K562 (cell line): Measurements from ENCODE around the gene CHAF1A. TPM values are rescaled to one million over a fixed set of nuclear protein-coding genes. Genes with fewer than 3 reads are reported as not detected.

Source experiments
- ATAC-seq: fragments of 200-7000 bp; cut with Tn5 transposase; 3 replicates; pipeline ENCODE4 v1.9.1; 2020; ENCODE audit warnings: moderate library complexity
- BruUV-seq: library from RNA; stranded (reverse); fragments of 400-500 nt; replicated peaks from 2 replicates; lab custom pipeline; 2021; lab: Mats Ljungman, UMichigan
- CTCF ChIA-PET: fragments of 300-600 bp; formaldehyde crosslinking; extraction: SDS; loops from one replicate; lab custom pipeline; 2021; ENCODE audit warnings: low intra/inter-chr PET ratio; lab: Yijun Ruan, JAX
- POLR2A ChIA-PET: fragments of 300-600, 350-650 bp; sonication (Branson Sonifier 250); formaldehyde crosslinking; extraction: SDS; loops from one replicate; lab custom pipeline; 2021; ENCODE audit warnings: antibody characterized with exemption, inconsistent platforms; lab: Yijun Ruan, JAX
- DNase-seq, 4 experiments: peaks; one replicate each; pipeline versions ENCODE4 v3.0.0 to v3.0.0-alpha.2; 2011 to 2018; ENCODE audit warnings: low spot score in 3 of 4, mixed read lengths in 3 of 4; ENCODE audit errors: extremely low read depth in 1 of 4
- FAIRE-seq: peaks from 2 replicates; lab custom pipeline; 2011; peaks lifted over from hg19 to GRCh38; lab: Jason Lieb, UNC
- H2AFZ ChIP-seq: 2 replicates; pipeline ENCODE4 v1.6.0; 2011; ENCODE audit warnings: low read depth, low read length, control low read depth, inconsistent platforms
- H3K27ac ChIP-seq: fragments of 200-600 bp; 3 replicates; pipeline ENCODE4 v1.8.0; 2011; ENCODE audit warnings: low read depth, mild to moderate bottlenecking, control low read depth, inconsistent platforms, low read length, moderate library complexity, mixed read lengths; ENCODE audit errors: extremely low read depth
- H3K27me3 ChIP-seq, 2 experiments: fragments of 300-600 bp in 1 of 2; 2 replicates in 1 of 2; 3 replicates in 1 of 2; pipeline versions ENCODE4 v1.6.0 to v1.8.0; 2011; ENCODE audit warnings: inconsistent platforms in 2 of 2, low read length in 2 of 2, mild to moderate bottlenecking in 1 of 2, mixed read lengths in 1 of 2, moderate library complexity in 1 of 2; ENCODE audit not compliant: control insufficient read depth in 2 of 2, insufficient read depth in 2 of 2
- H3K36me3 ChIP-seq: fragments of 300-600 bp; 3 replicates; pipeline ENCODE4 v1.8.0; 2011; ENCODE audit warnings: mild to moderate bottlenecking, low read length, inconsistent platforms; ENCODE audit not compliant: control insufficient read depth, insufficient read depth
- H3K4me1 ChIP-seq, 2 experiments: fragments of 200-600 bp in 1 of 2; replicated peaks in 1 of 2; 2 replicates in 1 of 2; 3 replicates in 1 of 2; pipeline versions ENCODE4 v1.5.1 to v1.8.0; 2011; ENCODE audit warnings: inconsistent platforms in 2 of 2, low read length in 2 of 2, mild to moderate bottlenecking in 1 of 2, mixed read lengths in 1 of 2, moderate library complexity in 1 of 2; ENCODE audit not compliant: control insufficient read depth in 2 of 2, insufficient read depth in 2 of 2
- H3K4me2 ChIP-seq: 2 replicates; pipeline ENCODE4 v1.6.1; 2011; ENCODE audit warnings: low read length, control low read depth, inconsistent platforms, mixed read lengths; ENCODE audit not compliant: insufficient read depth
- H3K4me3 ChIP-seq: fragments of 200-600 bp; sonication (generic), shearing (Covaris generic); 2 replicates; pipeline ENCODE4 v1.5.1; 2016; ENCODE audit warnings: control low read depth, inconsistent platforms
- H3K79me2 ChIP-seq: fragments of 200-600 bp; 3 replicates; pipeline ENCODE4 v1.8.0; 2011; ENCODE audit warnings: low read length, inconsistent platforms; ENCODE audit not compliant: control insufficient read depth, insufficient read depth
- H3K9ac ChIP-seq, 2 experiments: 2 replicates each; pipeline versions ENCODE4 v1.6.0 to v1.6.1; 2011; ENCODE audit warnings: low read depth in 2 of 2, low read length in 2 of 2, control low read depth in 1 of 2, inconsistent platforms in 1 of 2, mild to moderate bottlenecking in 1 of 2, mixed read lengths in 1 of 2; ENCODE audit not compliant: insufficient read depth in 1 of 2
- H3K9me1 ChIP-seq: one replicate; pipeline ENCODE4 v1.6.0; 2011; ENCODE audit warnings: inconsistent platforms, mild to moderate bottlenecking, low read length, moderate library complexity; ENCODE audit not compliant: control insufficient read depth, insufficient read depth
- H3K9me3 ChIP-seq: replicated peaks from 2 replicates; pipeline ENCODE4 v1.5.1; 2011; ENCODE audit warnings: low read depth, low read length, inconsistent platforms; ENCODE audit not compliant: control insufficient read depth, insufficient read depth
- H4K20me1 ChIP-seq: replicated peaks from 2 replicates; pipeline ENCODE4 v1.6.1; 2011; ENCODE audit warnings: low read length, inconsistent platforms, mixed read lengths; ENCODE audit not compliant: control insufficient read depth, insufficient read depth
- ATF3 ChIP-seq, 2 experiments: fragments of 450-650 bp in 1 of 2; sonication (generic) in 1 of 2; formaldehyde crosslinking in 1 of 2; IDR thresholded peaks in 1 of 2; conservative IDR thresholded peaks in 1 of 2; 2 replicates each; pipeline versions ENCODE4 v1.6.1 to v1.8.1; 2016 to 2023; ENCODE audit warnings: mild to moderate bottlenecking in 2 of 2, moderate library complexity in 2 of 2, inconsistent platforms in 1 of 2, missing genetic modification reagents in 1 of 2
- CBX1 ChIP-seq: sonication (generic); IDR thresholded peaks from 2 replicates; pipeline ENCODE4 v1.6.1; 2016; ENCODE audit warnings: antibody characterized with exemption, low read depth, mild to moderate bottlenecking
- ETV6 ChIP-seq, 3 experiments: fragments of 150-350 bp in 1 of 3; sonication (generic) in 1 of 3; formaldehyde crosslinking in 1 of 3; IDR thresholded peaks; 2 replicates each; pipeline versions ENCODE4 v1.6.1 to v1.8.0; 2014 to 2022; ENCODE audit warnings: borderline replicate concordance in 2 of 3, low read depth in 2 of 3, antibody characterized with exemption in 1 of 3, low read length in 1 of 3, mild to moderate bottlenecking in 1 of 3, missing genetic modification reagents in 1 of 3
- KDM1A ChIP-seq, 2 experiments: fragments of 450-650 bp; IDR thresholded peaks; 2 replicates each; pipeline ENCODE4 v1.6.1; 2016; ENCODE audit warnings: mild to moderate bottlenecking in 2 of 2
- POLR2A ChIP-seq: fragments of 450-650 bp; conservative IDR thresholded peaks from 2 replicates; pipeline ENCODE4 v1.6.1; 2016
- POLR2G ChIP-seq: fragments of 200-400 bp; formaldehyde crosslinking; IDR thresholded peaks from 2 replicates; pipeline ENCODE4 v1.6.1; 2017; ENCODE audit warnings: low read depth, mild to moderate bottlenecking, antibody characterized with exemption, low read length, moderate library complexity
- POU5F1 ChIP-seq: fragments of 150-350 bp; IDR thresholded peaks from 2 replicates; pipeline ENCODE4 v1.6.1; 2014; ENCODE audit warnings: borderline replicate concordance, low read length, low read depth, mild to moderate bottlenecking; ENCODE audit not compliant: partially characterized antibody
- TFAP4 ChIP-seq: sonication (generic); formaldehyde crosslinking; IDR thresholded peaks from 2 replicates; pipeline ENCODE4 v1.8.0; 2022; ENCODE audit warnings: missing genetic modification reagents, mild to moderate bottlenecking, moderate library complexity, borderline replicate concordance
- ZFP30 ChIP-seq: fragments of 250-450 bp; sonication (Bioruptor Pico); IDR thresholded peaks from 2 replicates; pipeline ENCODE4 v1.8.0; 2022; ENCODE audit warnings: moderate library complexity, mild to moderate bottlenecking, inconsistent platforms, borderline replicate concordance
- ZFX ChIP-seq: sonication (generic); formaldehyde crosslinking; IDR thresholded peaks from 2 replicates; pipeline ENCODE4 v1.8.0; 2022; ENCODE audit warnings: mild to moderate bottlenecking, missing genetic modification reagents, moderate library complexity
- ZNF76 ChIP-seq: fragments of 250-450 bp; sonication (Bioruptor Pico); IDR thresholded peaks from 2 replicates; pipeline ENCODE4 v1.4.0; 2020; ENCODE audit warnings: mild to moderate bottlenecking, moderate library complexity, borderline replicate concordance
- WGBS: fragments of 100-300 bp; shearing (Covaris generic); methylation state at CpG from one replicate; pipeline ENCODE4 v1.1.6; 2016; ENCODE audit warnings: low coverage, mixed read lengths; ENCODE audit not compliant: insufficient coverage; ENCODE audit errors: missing lambda C conversion rate; 5-methylcytosine and 5-hydroxymethylcytosine counted together
- in situ Hi-C: fragments of 300-500 bp; cut with MboI; formaldehyde crosslinking; loops from 4 replicates; pipeline ENCODE4 v1.15.0; 2018; ENCODE audit warnings: inconsistent platforms, mixed read lengths
- intact Hi-C: fragments of 100-400 bp; cut with micrococcal nuclease; formaldehyde crosslinking; loops from 2 replicates; pipeline ENCODE4 v1.14.2; 2022
- polyA plus RNA-seq, 8 experiments: library from polyadenylated mRNA; depleted of rRNA in 4 of 8; stranded (reverse) in 5 of 8; unstranded in 3 of 8; fragments of >200 nt; fragmentation: Nextera tagmentation in 2 of 8; fragmentation: Illumina TruSeq in 1 of 8; extraction: Ambion mirVana in 2 of 8; extraction: Trizol in 1 of 8; gene quantifications; 2 replicates each; pipeline versions ENCODE4 v1.2.1 to v1.2.3, GENCODE V29; 2011 to 2014; ENCODE audit warnings: inconsistent platforms in 1 of 8, missing spikeins in 1 of 8
- total RNA-seq, 7 experiments: library from RNA; depleted of rRNA in 6 of 7; stranded (reverse); fragments of >200 nt in 6 of 7; fragmentation: Illumina TruSeq in 2 of 7; extraction: Trizol in 2 of 7; gene quantifications; 2 replicates each; pipeline versions ENCODE4 v1.2.1 to v1.2.3, GENCODE V29; 2011 to 2021; ENCODE audit warnings: low replicate concordance in 1 of 7
- TF ChIP-seq, protein P1 (sequence below), 3 experiments: fragments of 200-800 bp in 1 of 3; sonication (Bioruptor generic) in 1 of 3; sonication (generic) in 1 of 3; formaldehyde crosslinking in 1 of 3; IDR thresholded peaks; 2 replicates each; pipeline versions ENCODE4 v1.6.1 to v1.8.0; 2016 to 2022; ENCODE audit warnings: mild to moderate bottlenecking in 2 of 3, missing compliant biosample characterization in 2 of 3, missing genetic modification characterization in 2 of 3, missing genetic modification reagents in 1 of 3
- TF ChIP-seq, protein P2 (sequence below): sonication (generic); formaldehyde crosslinking; IDR thresholded peaks from 2 replicates; pipeline ENCODE4 v1.8.1; 2023; ENCODE audit warnings: mild to moderate bottlenecking, missing genetic modification reagents

CHAF1A gene
- total and polyA plus RNA-seq, 9 of the 15 experiments (the other 6 are each of a cell fraction or from before 2014, with no cell fraction given), result 1.6 to 86.9 (median 45.2) TPM

- peaks cover 85% of the 10 kb centered on the region; the same call in 2 of the 3 replicates for H3K36me3 ChIP-seq
- H3K9ac ChIP-seq, result peak overlapping the region in 1 of 2 experiments; percentile 52; a peak in 1 of 4 replicates
- intact Hi-C loops (no loop called here), in situ Hi-C loops (no loop called here)
- DNase-seq (peak in 2 of 4 experiments; percentile 54 to 58), FAIRE-seq (no peak), ATAC-seq (no peak)
- no peak overlapping the region for H3K4me2 ChIP-seq
- no peak overlapping the region for H3K27ac ChIP-seq
- H4K20me1 ChIP-seq, result 0 out of 2 replicates have a peak, but pooled peaks cover 4% of the 10 kb centered on the region
- no peak overlapping the region for H3K4me3 ChIP-seq
- no peaks in the 10 kb centered on the region for H3K9me3 ChIP-seq
- peaks cover 0 to 82% of the 10 kb centered on the region in 2 experiments; a peak in 2 of 5 replicates for H3K4me1 ChIP-seq
- no peaks in the 10 kb centered on the region for H3K9me1 ChIP-seq
- no TSS peak for BruUV-seq
- no peaks in the 10 kb centered on the region for H3K27me3 ChIP-seq
- ChIA-PET CTCF (no interaction called here), POLR2A (interaction anchor here (0.5 to 4.8 kb wide), 9 partner anchors 9 to 153 kb away, joined by 3 to 29 read pairs (median 4); partner anchors contain the start of genes MPND and YJU2)
- WGBS, result 87% methylated on average over 29 of the region's 50 CpGs
- no peaks in the 10 kb centered on the region; the same call in 2 of the 3 replicates for H3K79me2 ChIP-seq
- no peak overlapping the region for H2AFZ ChIP-seq
- TF ChIP-seq POLR2A, result peak; percentile 3; the same call in 1 of the 2 replicates
- peak; percentile 21 for TF ChIP-seq ATF3 (IDR thresholded peaks at IDR 0.05)
- TF ChIP-seq ATF3 (CRISPR knock-in tag; conservative IDR thresholded peaks at IDR 0.05), result no peak
- peak; percentile 19; the same call in 1 of the 2 replicates for TF ChIP-seq ZFX (CRISPR knock-in tag)
- TF ChIP-seq, protein P1, sequence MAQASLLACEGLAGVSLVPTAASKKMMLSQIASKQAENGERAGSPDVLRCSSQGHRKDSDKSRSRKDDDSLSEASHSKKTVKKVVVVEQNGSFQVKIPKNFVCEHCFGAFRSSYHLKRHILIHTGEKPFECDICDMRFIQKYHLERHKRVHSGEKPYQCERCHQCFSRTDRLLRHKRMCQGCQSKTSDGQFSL (CRISPR knock-in tag; IDR thresholded peaks at IDR 0.05), result 0 out of 2 replicates have a peak, but pooled peaks have one; percentile 30
- TF ChIP-seq, protein P1 (tag; IDR thresholded peaks at IDR 0.05), result no peak
- 0 out of 2 replicates have a peak, but pooled peaks have one; percentile 22 for TF ChIP-seq CBX1
- TF ChIP-seq ETV6 (IDR thresholded peaks at IDR 0.05; ENCODE audit: borderline replicate concordance in 1 of 2, low read depth in 2 of 2, low read length in 1 of 2), result no peak
- TF ChIP-seq ETV6 (CRISPR knock-in tag; IDR thresholded peaks at IDR 0.05; ENCODE audit: borderline replicate concordance), result no peak
- TF ChIP-seq ZFP30, result no peak
- TF ChIP-seq POU5F1, result no peak
- peak; percentile 71 for TF ChIP-seq POLR2G
- TF ChIP-seq TFAP4 (CRISPR knock-in tag), result peak; percentile 28; the same call in 1 of the 2 replicates
- TF ChIP-seq, protein P2, sequence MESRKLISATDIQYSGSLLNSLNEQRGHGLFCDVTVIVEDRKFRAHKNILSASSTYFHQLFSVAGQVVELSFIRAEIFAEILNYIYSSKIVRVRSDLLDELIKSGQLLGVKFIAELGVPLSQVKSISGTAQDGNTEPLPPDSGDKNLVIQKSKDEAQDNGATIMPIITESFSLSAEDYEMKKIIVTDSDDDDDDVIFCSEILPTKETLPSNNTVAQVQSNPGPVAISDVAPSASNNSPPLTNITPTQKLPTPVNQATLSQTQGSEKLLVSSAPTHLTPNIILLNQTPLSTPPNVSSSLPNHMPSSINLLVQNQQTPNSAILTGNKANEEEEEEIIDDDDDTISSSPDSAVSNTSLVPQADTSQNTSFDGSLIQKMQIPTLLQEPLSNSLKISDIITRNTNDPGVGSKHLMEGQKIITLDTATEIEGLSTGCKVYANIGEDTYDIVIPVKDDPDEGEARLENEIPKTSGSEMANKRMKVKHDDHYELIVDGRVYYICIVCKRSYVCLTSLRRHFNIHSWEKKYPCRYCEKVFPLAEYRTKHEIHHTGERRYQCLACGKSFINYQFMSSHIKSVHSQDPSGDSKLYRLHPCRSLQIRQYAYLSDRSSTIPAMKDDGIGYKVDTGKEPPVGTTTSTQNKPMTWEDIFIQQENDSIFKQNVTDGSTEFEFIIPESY (CRISPR knock-in tag), result peak; percentile 45; the same call in 1 of the 2 replicates
- TF ChIP-seq ZNF76 (CRISPR knock-in tag), result no peak
- TF ChIP-seq KDM1A (IDR thresholded peaks at IDR 0.05), result no peak
These were observed 41.0 kb upstream of the CHAF1A start for GRCh38 chr19:4361152-4362046.
